Fibroblast of villous mesenchyme (primary cell): ENCODE results near the gene PPAN. TPM values are rescaled to one million over a fixed set of nuclear protein-coding genes. Genes with fewer than 3 reads are reported as not detected.
A peak's percentile ranks its signal among the peaks of the same experiment; 100 is the strongest.

Experiments used
- DNase-seq: peaks from one replicate; pipeline ENCODE4 v3.0.0-alpha.2; 2010; ENCODE audit warnings: low read depth
- H3K4me3 ChIP-seq: 2 replicates; pipeline ENCODE4 v1.5.1; 2011; ENCODE audit warnings: low read depth, mild to moderate bottlenecking, low read length
- total RNA-seq: library from RNA; depleted of rRNA; stranded (reverse); fragments of >200 nt; gene quantifications from 2 replicates; pipeline ENCODE4 v1.2.3, GENCODE V29; 2012
- TF ChIP-seq, protein P1 (sequence below): IDR thresholded peaks from 2 replicates; pipeline ENCODE4 v1.5.1; 2012; ENCODE audit warnings: low read depth, mild to moderate bottlenecking, low read length; ENCODE audit not compliant: insufficient read depth

The PPAN gene
- total RNA-seq, 1 donor, result 28.1 TPM

DNA sequence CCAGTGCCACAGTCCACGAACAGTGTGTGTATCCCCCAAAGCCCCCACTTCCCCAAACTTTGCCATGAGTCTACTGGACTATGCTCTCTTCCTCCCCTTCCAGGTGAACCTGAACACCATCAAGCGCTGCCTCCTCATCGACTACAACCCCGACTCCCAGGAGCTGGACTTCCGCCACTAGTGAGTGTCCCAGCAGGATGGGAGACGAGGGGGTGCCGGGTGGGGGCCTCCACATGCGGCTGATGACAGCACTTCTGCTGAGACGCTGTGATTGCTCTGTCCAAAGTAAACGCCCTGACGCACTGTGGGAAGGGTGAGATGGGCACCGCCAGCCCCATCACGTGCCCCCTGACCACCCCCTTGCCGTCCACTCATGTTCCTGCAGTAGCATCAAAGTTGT lies 3.4 kb downstream of the PPAN start:
- no peak overlapping the region for H3K4me3 ChIP-seq
- no peak for DNase-seq
- TF ChIP-seq, protein P1, sequence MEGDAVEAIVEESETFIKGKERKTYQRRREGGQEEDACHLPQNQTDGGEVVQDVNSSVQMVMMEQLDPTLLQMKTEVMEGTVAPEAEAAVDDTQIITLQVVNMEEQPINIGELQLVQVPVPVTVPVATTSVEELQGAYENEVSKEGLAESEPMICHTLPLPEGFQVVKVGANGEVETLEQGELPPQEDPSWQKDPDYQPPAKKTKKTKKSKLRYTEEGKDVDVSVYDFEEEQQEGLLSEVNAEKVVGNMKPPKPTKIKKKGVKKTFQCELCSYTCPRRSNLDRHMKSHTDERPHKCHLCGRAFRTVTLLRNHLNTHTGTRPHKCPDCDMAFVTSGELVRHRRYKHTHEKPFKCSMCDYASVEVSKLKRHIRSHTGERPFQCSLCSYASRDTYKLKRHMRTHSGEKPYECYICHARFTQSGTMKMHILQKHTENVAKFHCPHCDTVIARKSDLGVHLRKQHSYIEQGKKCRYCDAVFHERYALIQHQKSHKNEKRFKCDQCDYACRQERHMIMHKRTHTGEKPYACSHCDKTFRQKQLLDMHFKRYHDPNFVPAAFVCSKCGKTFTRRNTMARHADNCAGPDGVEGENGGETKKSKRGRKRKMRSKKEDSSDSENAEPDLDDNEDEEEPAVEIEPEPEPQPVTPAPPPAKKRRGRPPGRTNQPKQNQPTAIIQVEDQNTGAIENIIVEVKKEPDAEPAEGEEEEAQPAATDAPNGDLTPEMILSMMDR, result no peak

DNA sequence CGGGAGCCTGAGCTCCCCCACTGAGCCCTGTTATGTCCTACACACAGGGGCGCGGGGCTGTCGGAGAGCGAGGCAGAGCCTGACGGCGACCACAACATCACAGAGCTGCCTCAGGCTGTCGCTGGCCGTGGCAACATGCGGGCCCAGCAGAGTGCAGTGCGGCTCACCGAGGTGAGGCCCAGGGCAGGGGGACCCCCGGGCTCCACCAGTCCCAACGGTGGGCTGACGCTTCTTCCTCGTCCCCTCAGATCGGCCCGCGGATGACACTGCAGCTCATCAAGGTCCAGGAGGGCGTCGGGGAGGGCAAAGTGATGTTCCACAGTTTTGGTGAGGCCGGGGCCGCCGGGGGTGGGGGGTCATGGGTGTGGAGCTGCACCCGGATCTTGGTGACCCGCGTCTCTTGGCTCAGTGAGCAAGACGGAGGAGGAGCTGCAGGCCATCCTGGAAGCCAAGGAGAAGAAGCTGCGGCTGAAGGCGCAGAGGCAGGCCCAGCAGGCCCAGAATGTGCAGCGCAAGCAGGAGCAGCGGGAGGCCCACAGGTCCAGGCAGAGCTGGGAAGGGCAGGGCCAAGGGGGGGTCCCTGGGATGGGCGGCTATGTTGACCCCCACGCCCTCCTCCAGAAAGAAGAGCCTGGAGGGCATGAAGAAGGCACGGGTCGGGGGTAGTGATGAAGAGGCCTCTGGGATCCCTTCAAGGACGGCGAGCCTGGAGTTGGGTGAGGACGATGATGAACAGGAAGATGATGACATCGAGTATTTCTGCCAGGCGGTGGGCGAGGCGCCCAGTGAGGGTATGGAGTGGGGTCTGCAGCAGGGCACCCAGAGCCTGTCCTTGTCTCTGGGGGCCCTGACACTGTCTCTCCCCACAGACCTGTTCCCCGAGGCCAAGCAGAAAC lies 4.2 kb downstream of the PPAN start:
- no peak overlapping the region for H3K4me3 ChIP-seq
- DNase-seq, result no peak
- TF ChIP-seq, protein P1, result no peak

DNA sequence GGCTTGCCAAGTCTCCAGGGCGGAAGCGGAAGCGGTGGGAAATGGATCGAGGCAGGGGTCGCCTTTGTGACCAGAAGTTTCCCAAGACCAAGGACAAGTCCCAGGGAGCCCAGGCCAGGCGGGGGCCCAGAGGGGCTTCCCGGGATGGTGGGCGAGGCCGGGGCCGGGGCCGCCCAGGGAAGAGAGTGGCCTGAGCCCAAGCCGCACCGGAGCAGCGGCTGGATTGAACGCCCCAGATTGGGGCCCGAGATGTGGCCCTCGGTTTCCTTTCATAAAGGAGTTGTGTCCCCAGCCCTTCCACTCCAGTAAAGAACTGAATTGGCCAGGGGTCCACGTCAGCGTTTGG lies 4.8 kb downstream of the PPAN start:
- H3K4me3 ChIP-seq, result no peak overlapping the region
- DNase-seq, result no peak
- TF ChIP-seq, protein P1, result no peak

DNA sequence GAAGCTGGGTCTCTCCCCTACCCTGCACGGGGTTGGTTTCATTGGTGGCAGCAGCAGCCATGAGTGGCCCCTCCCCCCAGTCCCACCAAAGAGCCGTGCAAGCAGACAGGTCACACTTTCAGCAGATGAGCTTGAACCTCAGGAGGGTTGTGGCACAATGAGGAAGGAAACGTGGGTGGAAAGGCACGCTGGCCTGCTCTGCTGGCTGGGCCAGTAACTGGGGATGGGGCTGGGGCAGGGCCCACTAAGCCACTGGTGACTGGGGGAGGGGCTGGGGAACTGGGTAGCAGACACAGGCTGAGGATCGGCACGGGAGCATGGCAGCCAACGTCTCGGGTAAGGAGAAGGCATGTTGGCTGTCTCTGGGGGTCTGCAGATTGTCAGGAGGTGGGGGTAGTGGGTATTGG lies 5.2 kb downstream of the PPAN start, which contains the start of gene P2RY11:
P2RY11 (plus strand) TSS at position 289 of the 407 bp plus-strand sequence; CDS start at position 318, 29 bp downstream.
- H3K4me3 ChIP-seq, result no peak within 1 kb of the TSS
- TF ChIP-seq, protein P1, result no peak
- DNase-seq, result no peak

DNA sequence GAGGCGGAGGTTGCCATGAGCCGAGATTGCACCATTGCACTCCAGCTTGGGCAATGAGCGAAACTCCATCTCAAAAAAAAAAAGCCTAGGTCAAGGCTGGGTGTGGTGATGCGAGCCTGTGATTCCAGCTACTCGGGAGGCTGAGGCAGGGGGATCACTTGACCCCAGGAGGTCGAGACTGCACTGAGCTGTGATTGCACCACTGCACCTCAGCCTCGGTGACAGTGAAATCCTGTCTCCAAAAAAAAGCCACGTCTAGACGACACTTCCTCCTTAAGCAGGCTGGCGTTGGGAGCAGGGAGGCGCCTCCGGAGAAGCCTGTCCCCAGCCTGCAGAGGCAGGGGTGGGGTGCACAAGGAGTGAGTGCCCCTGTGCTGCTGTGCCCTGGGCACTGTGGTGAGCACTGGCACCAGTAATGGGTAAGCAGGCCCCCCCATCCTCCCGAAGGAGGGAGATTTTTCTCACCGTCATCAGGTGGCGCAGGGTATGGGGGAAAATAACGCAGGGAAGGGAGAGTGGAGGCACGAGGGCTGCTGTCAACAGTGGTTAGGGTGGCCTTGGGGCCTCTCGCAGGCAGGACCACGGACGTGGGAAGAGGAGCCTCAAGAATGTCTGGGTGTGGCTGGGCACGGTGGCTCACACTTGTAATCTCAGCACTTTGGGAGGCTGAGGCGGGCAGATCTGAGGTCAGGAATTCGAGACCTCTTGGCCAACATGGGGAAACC lies 6.0 kb downstream of the PPAN start:
- DNase-seq, result no peak
- TF ChIP-seq, protein P1, result no peak
- H3K4me3 ChIP-seq, result no peak overlapping the region

DNA sequence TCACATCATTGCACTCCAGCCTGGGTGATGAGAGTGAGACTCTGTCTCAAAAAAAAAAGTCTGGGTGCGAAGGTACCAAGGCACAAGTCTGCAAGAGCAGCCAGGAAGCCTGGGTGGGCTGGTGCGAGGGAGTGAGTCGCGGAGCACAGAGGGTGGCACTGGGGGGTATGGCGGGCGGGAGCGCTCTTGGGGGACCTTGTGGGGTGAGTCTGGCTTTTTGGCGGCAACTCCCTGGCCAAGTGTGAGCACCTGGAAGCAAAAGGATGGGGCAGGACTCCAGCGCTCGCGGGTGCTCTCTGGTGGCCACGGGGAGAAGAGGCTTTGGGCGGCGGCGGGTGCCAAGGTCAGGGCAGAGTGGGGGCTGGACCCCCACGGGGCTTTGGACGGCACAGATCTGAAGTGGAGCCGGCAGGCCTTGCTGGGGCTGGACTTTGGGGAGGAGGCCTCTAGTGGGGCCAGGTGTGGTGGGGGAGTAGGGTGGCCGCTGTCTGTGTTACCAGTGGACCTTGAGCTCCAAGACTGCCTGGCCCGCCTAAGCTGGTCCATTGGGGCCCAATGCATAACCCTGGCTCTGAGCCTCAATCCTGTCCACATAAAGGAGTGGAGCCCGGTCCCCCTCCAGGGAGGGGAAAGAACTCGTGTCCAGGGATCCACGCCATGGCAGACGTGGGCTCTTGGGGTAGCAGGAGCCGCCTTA lies 6.9 kb downstream of the PPAN start:
- no peak overlapping the region for H3K4me3 ChIP-seq
- TF ChIP-seq, protein P1, result peak; percentile 57
- DNase-seq, result no peak
